Measurements from ENCODE around the gene ZNF483. TPM values are rescaled to one million over a fixed set of nuclear protein-coding genes. Genes with fewer than 3 reads are reported as not detected.

Gene ZNF483
- total RNA-seq, 1 experiment from 2014 or later, result 4.8 TPM

DNA sequence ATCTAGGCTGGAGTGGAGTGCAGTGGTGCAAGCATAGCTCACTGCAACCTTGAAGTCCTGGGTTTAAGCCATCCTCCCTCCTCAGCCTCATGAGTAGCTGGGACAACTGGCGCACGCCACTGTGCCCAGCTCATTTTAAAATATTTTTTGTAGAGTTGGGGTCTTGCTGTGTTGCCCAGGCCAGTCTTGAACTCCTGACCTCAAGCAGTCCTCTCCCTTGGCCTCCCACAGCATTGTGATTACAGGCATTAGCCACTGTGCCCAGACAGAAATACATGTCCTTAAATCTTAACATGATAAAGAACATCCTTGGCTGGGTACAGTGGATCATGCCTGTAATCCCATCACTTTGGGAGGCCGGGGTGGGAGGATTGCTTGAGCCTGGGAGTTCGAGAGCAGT, 6.7 kb downstream of the ZNF483 start:
- no peaks in the 10 kb centered on the region for H3K36me3 ChIP-seq (ENCODE audit: control insufficient read depth, insufficient read depth, low read length)
- TF ChIP-seq, protein P1, sequence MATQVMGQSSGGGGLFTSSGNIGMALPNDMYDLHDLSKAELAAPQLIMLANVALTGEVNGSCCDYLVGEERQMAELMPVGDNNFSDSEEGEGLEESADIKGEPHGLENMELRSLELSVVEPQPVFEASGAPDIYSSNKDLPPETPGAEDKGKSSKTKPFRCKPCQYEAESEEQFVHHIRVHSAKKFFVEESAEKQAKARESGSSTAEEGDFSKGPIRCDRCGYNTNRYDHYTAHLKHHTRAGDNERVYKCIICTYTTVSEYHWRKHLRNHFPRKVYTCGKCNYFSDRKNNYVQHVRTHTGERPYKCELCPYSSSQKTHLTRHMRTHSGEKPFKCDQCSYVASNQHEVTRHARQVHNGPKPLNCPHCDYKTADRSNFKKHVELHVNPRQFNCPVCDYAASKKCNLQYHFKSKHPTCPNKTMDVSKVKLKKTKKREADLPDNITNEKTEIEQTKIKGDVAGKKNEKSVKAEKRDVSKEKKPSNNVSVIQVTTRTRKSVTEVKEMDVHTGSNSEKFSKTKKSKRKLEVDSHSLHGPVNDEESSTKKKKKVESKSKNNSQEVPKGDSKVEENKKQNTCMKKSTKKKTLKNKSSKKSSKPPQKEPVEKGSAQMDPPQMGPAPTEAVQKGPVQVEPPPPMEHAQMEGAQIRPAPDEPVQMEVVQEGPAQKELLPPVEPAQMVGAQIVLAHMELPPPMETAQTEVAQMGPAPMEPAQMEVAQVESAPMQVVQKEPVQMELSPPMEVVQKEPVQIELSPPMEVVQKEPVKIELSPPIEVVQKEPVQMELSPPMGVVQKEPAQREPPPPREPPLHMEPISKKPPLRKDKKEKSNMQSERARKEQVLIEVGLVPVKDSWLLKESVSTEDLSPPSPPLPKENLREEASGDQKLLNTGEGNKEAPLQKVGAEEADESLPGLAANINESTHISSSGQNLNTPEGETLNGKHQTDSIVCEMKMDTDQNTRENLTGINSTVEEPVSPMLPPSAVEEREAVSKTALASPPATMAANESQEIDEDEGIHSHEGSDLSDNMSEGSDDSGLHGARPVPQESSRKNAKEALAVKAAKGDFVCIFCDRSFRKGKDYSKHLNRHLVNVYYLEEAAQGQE (IDR thresholded peaks at IDR 0.05; ENCODE audit: insufficient read depth in 1 of 2, low read depth in 2 of 2, low read length in 1 of 2), result no peak
- TF ChIP-seq CTCF (IDR thresholded peaks at IDR 0.05) (no peak), SIN3A (IDR thresholded peaks at IDR 0.05; ENCODE audit: borderline replicate concordance, insufficient read depth, low read depth, low read length) (no peak), TCF7L2 (IDR thresholded peaks at IDR 0.05; ENCODE audit: low read depth, low read length) (no peak), POLR2AphosphoS5 (IDR thresholded peaks at IDR 0.05; ENCODE audit: low read depth, low read length) (no peak)
- peaks cover 5% of the 10 kb centered on the region; the same call in 1 of the 2 replicates for H3K9me3 ChIP-seq (ENCODE audit: control insufficient read depth, insufficient read depth, low read depth, low read length)
- no peak overlapping the region for H3K4me3 ChIP-seq (ENCODE audit: low read depth in 2 of 2, low read length in 2 of 2)
- DNase-seq (ENCODE audit: low read depth, low spot score) (no peak), ATAC-seq (no peak)
- no TSS peak for BruUV-seq (replicated peaks)
- in situ Hi-C loops (cut with HindIII; ENCODE audit: low pct_unique_long_range_greater_than_20kb, low sequenced_read_pairs) (no loop called here), intact Hi-C loops (cut with micrococcal nuclease; ENCODE audit: unreplicated experiment) (no loop called here)
- no peak overlapping the region for H3K27ac ChIP-seq (ENCODE audit: low read length)
- POLR2A ChIA-PET, result no interaction called here
- no peaks in the 10 kb centered on the region for H3K27me3 ChIP-seq (ENCODE audit: control insufficient read depth, insufficient read depth, low read length)
- no peaks in the 10 kb centered on the region for H3K4me1 ChIP-seq (ENCODE audit: control insufficient read depth, insufficient read depth, low read length)
- CTCF ChIA-PET, result no interaction called here

GRCh38 chr9:111533099-111533790, 8.3 kb downstream of the ZNF483 start:
- intact Hi-C loops (cut with micrococcal nuclease; ENCODE audit: unreplicated experiment), result no loop called here
- in situ Hi-C loops (cut with HindIII; ENCODE audit: low pct_unique_long_range_greater_than_20kb, low sequenced_read_pairs), result no loop called here
- no peaks in the 10 kb centered on the region for H3K4me1 ChIP-seq (ENCODE audit: control insufficient read depth, insufficient read depth, low read length)
- no peaks in the 10 kb centered on the region for H3K36me3 ChIP-seq (ENCODE audit: control insufficient read depth, insufficient read depth, low read length)
- ChIA-PET POLR2A (no interaction called here), CTCF (no interaction called here)
- no TSS peak for BruUV-seq (replicated peaks)
- H3K9me3 ChIP-seq (ENCODE audit: control insufficient read depth, insufficient read depth, low read depth, low read length), result peaks cover 5% of the 10 kb centered on the region; the same call in 1 of the 2 replicates
- ATAC-seq (no peak), DNase-seq (ENCODE audit: low read depth, low spot score) (no peak)
- no peak overlapping the region for H3K4me3 ChIP-seq (ENCODE audit: low read depth in 2 of 2, low read length in 2 of 2)
- H3K27ac ChIP-seq (ENCODE audit: low read length), result no peak overlapping the region
- H3K27me3 ChIP-seq (ENCODE audit: control insufficient read depth, insufficient read depth, low read length), result no peaks in the 10 kb centered on the region
- TF ChIP-seq, protein P1 (IDR thresholded peaks at IDR 0.05; ENCODE audit: insufficient read depth in 1 of 2, low read depth in 2 of 2, low read length in 1 of 2), result no peak
- TF ChIP-seq POLR2AphosphoS5 (IDR thresholded peaks at IDR 0.05; ENCODE audit: low read depth, low read length) (no peak), TCF7L2 (IDR thresholded peaks at IDR 0.05; ENCODE audit: low read depth, low read length) (no peak), CTCF (IDR thresholded peaks at IDR 0.05) (no peak)
